NCI-H69 (cell line): ENCODE data around the gene PDZD7.

Experiments
- DNase-seq: peaks from one replicate; lab custom pipeline; 2025; lab: John Stamatoyannopoulos, UW

Gene PDZD7

GRCh38 chr10:101018600-101019439 lies 12.1 kb downstream of the PDZD7 start:
- DNase-seq: peak; percentile 84

GRCh38 chr10:101018118-101018599 lies 12.8 kb downstream of the PDZD7 start:
- DNase-seq: no peak

GRCh38 chr10:101016814-101017213 lies 14.1 kb downstream of the PDZD7 start:
- no peak for DNase-seq

- no peak for DNase-seq
These were observed 15.4 kb downstream of the PDZD7 start for GRCh38 chr10:101015582-101015973.

GRCh38 chr10:101014966-101015581 lies 15.9 kb downstream of the PDZD7 start:
- peak; percentile 26 for DNase-seq

- peak; percentile 48 for DNase-seq
These were observed 16.6 kb downstream of the PDZD7 start for GRCh38 chr10:101014230-101014884.

GRCh38 chr10:101013365-101013825 lies 17.5 kb downstream of the PDZD7 start:
- DNase-seq: no peak

GRCh38 chr10:101012525-101013364 lies 18.2 kb downstream of the PDZD7 start:
- DNase-seq: peak; percentile 84

- DNase-seq: peak; percentile 9
These were observed 19.2 kb downstream of the PDZD7 start for GRCh38 chr10:101011517-101012423.

- DNase-seq: no peak
These were observed 20.6 kb downstream of the PDZD7 start for GRCh38 chr10:101010329-101010728.

- DNase-seq: no peak
These were observed 22.0 kb downstream of the PDZD7 start for GRCh38 chr10:101008823-101009423.

GRCh38 chr10:101007915-101008822 lies 22.8 kb downstream of the PDZD7 start:
- DNase-seq: no peak

- no peak for DNase-seq
These were observed 23.7 kb downstream of the PDZD7 start for GRCh38 chr10:101007099-101007711.

GRCh38 chr10:101006593-101007098 lies 24.3 kb downstream of the PDZD7 start:
- no peak for DNase-seq

GRCh38 chr10:101005869-101006567 lies 24.9 kb downstream of the PDZD7 start:
- DNase-seq: no peak

GRCh38 chr10:101005361-101005760 lies 25.6 kb downstream of the PDZD7 start:
- no peak for DNase-seq

GRCh38 chr10:101003639-101004206 lies 27.2 kb downstream of the PDZD7 start:
- DNase-seq: no peak

GRCh38 chr10:101002456-101002855 lies 28.5 kb downstream of the PDZD7 start:
- no peak for DNase-seq
